ENCODE measurements around the gene KIF1B. TPM values are rescaled to one million over a fixed set of nuclear protein-coding genes. Genes with fewer than 3 reads are reported as not detected.

KIF1B gene
- total and polyA plus RNA-seq, 9 of the 15 experiments (the other 6 are each of a cell fraction or from before 2014, with no cell fraction given), result 2.8 to 19.8 (median 11.9) TPM

DNA sequence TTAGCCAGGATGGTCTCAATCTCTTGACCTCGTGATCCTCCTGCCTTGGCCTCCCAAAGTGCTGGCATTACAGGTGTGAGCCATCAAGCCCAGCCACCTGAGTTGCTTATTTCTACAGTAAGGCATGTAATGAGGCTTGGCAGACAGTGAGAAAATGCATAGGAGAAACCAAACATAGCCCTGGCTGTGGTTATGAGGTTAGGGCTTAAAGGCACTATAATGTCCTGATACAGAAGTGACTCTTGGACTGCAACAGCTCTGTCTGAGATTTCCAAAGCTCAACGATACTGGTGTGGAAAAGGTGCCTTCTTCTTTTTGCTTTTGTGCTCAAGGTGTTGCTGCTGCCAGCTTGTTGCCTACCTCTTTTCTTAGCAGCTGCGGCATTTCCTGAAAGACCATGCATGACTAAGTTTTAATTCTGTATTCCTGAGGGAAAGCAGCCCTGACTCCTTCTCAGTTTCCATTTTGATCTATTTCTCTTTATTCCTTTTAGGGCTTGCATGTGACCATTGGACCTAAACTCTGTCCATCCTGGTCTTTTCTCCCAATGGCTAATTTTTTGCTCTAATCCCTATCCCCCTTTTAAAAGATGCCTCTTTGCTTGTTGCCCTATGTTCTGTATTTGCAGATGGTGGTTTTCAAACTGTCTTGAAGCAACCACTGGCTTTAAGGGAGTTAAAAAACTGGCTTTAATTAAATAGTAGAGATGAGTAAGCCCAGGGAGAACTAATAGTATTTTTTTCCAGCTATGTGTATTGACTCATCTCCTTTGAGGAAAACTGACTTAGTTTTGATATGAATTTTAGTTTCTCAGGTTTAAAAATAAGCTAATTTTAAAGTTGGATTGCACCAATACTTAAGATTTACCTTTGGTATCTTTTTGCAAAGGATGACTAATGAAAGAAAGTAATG, 70.3 kb downstream of the KIF1B start (continued):
- TF ChIP-seq ARID3A (IDR thresholded peaks at IDR 0.05; ENCODE audit: borderline replicate concordance, low read depth, low read length) (no peak), POLR2AphosphoS5 (IDR thresholded peaks at IDR 0.05; ENCODE audit: control insufficient read depth, insufficient read depth, low read depth, low read length) (no peak), NR2F6 (CRISPR knock-in tag; IDR thresholded peaks at IDR 0.05) (no peak), ADNP (tag; IDR thresholded peaks at IDR 0.05) (no peak)

GRCh38 chr1:10283318-10283984, 73.1 kb downstream of the KIF1B start:
- peak; percentile 65 for ATAC-seq
- Histone ChIP-seq H3K4me1 (replicated peaks in 1 of 2; ENCODE audit: control insufficient read depth in 2 of 2, insufficient read depth in 2 of 2, low read length in 2 of 2) (peaks cover 0 to 2% of the 10 kb centered on the region in 2 experiments; a peak in 1 of 5 replicates), H3K9ac (ENCODE audit: insufficient read depth in 1 of 2, low read depth in 2 of 2, low read length in 2 of 2) (no peak overlapping the region), H4K20me1 (replicated peaks; ENCODE audit: control insufficient read depth, insufficient read depth, low read length) (no peaks in the 10 kb centered on the region), H3K4me3 (no peak overlapping the region), H3K9me3 (replicated peaks; ENCODE audit: control insufficient read depth, insufficient read depth, low read depth, low read length) (no peaks in the 10 kb centered on the region), H2AFZ (ENCODE audit: low read depth, low read length) (no peak overlapping the region), H3K27ac (ENCODE audit: extremely low read depth, low read depth, low read length) (no peak overlapping the region), H3K36me3 (ENCODE audit: control insufficient read depth, insufficient read depth, low read length) (peaks cover 14% of the 10 kb centered on the region; the same call in 1 of the 3 replicates), H3K79me2 (ENCODE audit: control insufficient read depth, insufficient read depth, low read length) (no peaks in the 10 kb centered on the region), H3K4me2 (ENCODE audit: insufficient read depth, low read length) (no peak overlapping the region), H3K9me1 (ENCODE audit: control insufficient read depth, insufficient read depth, low read length) (no peaks in the 10 kb centered on the region), H3K27me3 (ENCODE audit: control insufficient read depth in 2 of 2, insufficient read depth in 2 of 2, low read length in 2 of 2) (no peaks in the 10 kb centered on the region)
- no peak for FAIRE-seq
- 42% methylated on average over 3 of the region's 3 CpGs for WGBS (ENCODE audit: insufficient coverage, low coverage, missing lambda C conversion rate)
- ChIA-PET POLR2A (interaction anchor here (0.5 to 1.2 kb wide), 4 partner anchors 10 to 750 kb away, joined by 3 to 5 read pairs (median 4); no protein-coding TSS in a partner anchor), CTCF (ENCODE audit: low intra/inter-chr PET ratio) (interaction anchor here (0.7 kb wide), 1 partner anchor 548 kb away, joined by 3 read pairs; no protein-coding TSS in a partner anchor)
- BruUV-seq (replicated peaks), result no TSS peak
- intact Hi-C loops (cut with micrococcal nuclease) (no loop called here), in situ Hi-C loops (cut with MboI) (no loop called here)
- peak; percentile 20 to 45 (median 22) for DNase-seq (ENCODE audit: extremely low read depth in 1 of 4, low spot score in 3 of 4)
- TF ChIP-seq SMARCE1 (IDR thresholded peaks at IDR 0.05), result 0 out of 2 replicates have a peak, but pooled peaks have one; percentile 20
- peak; percentile 19; the same call in 1 of the 2 replicates for TF ChIP-seq PKNOX1 (IDR thresholded peaks at IDR 0.05)
